IgD-negative memory B cell (primary cell): ENCODE data around the gene KIAA1755. TPM values are rescaled to one million over a fixed set of nuclear protein-coding genes. Genes with fewer than 3 reads are reported as not detected.

Experiments used
- H3K27ac Mint-ChIP-seq, 3 donors: one replicate each; pipeline ENCODE4 v1.8.0; 2020 to 2022; ENCODE audit warnings: mild to moderate bottlenecking in 3 of 3, mixed read lengths in 3 of 3, moderate library complexity in 1 of 3
- H3K27me3 Mint-ChIP-seq: one replicate; pipeline ENCODE4 v1.8.0; 2021; ENCODE audit warnings: mixed read lengths
- H3K36me3 Mint-ChIP-seq: one replicate; pipeline ENCODE4 v1.8.0; 2020; ENCODE audit warnings: mild to moderate bottlenecking, mixed read lengths
- H3K4me1 Mint-ChIP-seq, 3 donors: one replicate each; pipeline ENCODE4 v1.8.0; 2020 to 2022; ENCODE audit warnings: mixed read lengths in 3 of 3, mild to moderate bottlenecking in 1 of 3
- H3K4me3 Mint-ChIP-seq, 4 donors: one replicate each; pipeline ENCODE4 v1.8.0; 2020 to 2022; ENCODE audit warnings: mild to moderate bottlenecking in 4 of 4, mixed read lengths in 4 of 4, moderate library complexity in 3 of 4
- H3K9me3 Mint-ChIP-seq, 3 donors: one replicate each; pipeline ENCODE4 v1.8.0; 2020 to 2021; ENCODE audit warnings: mixed read lengths in 3 of 3, mild to moderate bottlenecking in 1 of 3
- polyA plus RNA-seq: library from polyadenylated mRNA; unstranded; fragments of 300-500 nt; fragmentation: Illumina TruSeq; gene quantifications from one replicate; pipeline ENCODE4 v1.2.3, GENCODE V29; 2021

The KIAA1755 gene
- polyA plus RNA-seq, 1 donor from 2014 or later: not detected

DNA sequence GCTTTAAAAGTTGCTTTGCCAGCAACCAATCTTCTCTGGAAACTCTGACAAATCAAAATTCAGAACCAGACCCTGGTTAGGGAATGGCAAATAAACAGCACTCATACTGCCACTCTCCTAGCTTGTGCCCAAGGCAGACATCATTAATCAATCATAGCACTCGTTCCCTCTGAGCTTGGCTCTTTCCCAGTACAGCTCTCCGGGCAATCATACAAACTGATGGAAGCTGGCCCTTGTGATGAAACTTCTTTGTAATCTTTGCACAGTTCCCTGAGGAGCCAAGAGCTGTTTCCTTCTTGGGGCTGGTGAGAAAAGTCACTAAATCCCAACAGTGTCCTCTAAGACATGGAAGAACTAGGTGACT, 34.7 kb downstream of the KIAA1755 start:
- Mint-ChIP-seq H3K4me1 (peaks cover 2 to 5% (median 4%) of the 10 kb centered on the region in 3 donors), H3K9me3 (no peaks in the 10 kb centered on the region), H3K27ac (no peak overlapping the region), H3K36me3 (no peaks in the 10 kb centered on the region), H3K27me3 (peaks cover 8% of the 10 kb centered on the region), H3K4me3 (no peak overlapping the region)

DNA sequence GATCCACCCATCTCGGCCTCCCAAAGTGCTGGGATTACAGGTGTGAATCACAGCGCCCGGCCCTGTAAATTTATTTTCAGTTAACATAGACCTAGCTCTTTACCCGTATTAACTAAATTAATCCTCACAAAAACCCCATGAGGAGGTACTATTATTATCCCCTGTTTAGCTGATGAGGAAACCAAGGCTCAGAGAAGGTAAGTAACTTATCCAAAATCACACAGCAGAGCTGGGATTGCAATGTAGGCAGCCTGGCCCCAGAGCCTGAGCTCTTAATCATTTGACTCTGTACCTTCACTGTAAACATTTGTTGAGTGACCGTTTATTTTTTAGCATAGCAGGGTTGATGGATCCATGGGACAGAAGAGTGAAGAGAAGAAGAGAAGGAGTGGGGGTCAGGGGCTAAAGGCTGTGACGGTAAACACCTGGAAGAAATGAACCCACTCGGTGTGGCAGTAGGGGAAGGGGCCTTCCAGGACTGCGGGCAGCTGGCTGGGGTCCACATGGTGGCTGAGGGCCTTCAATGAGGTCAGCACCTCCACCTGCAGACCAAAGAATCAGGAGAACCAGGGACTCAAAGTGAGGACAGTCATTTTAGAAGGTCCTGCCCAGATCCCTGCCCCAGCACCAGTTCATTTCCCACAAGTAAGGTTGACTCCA, 35.2 kb downstream of the KIAA1755 start:
- Mint-ChIP-seq H3K9me3 (no peaks in the 10 kb centered on the region), H3K27me3 (peaks cover 8% of the 10 kb centered on the region), H3K4me3 (no peak overlapping the region), H3K27ac (no peak overlapping the region), H3K36me3 (no peaks in the 10 kb centered on the region), H3K4me1 (peaks cover 4 to 5% (median 4%) of the 10 kb centered on the region in 3 donors)

DNA sequence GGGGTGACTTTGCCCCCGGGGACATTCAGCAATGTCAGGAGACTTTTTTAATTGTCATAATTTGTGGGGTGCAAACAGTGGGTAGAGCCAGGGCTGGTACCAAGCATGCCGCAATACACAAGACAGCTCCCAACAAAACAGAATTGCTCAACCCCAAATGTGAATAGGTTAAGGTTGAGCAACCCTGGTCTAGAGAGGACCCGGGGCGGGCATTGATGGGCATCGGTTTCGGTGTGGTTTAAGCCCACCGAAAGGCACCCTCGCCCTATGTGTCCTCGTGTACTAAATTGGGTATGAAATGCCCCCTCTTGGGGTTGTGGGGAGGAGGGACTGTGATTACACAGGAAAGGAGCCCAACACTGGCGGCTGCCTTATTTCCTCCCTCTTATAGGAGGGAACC, 36.0 kb downstream of the KIAA1755 start:
- peaks cover 4 to 5% (median 4%) of the 10 kb centered on the region in 3 donors for H3K4me1 Mint-ChIP-seq
- H3K27ac Mint-ChIP-seq: no peak overlapping the region
- no peaks in the 10 kb centered on the region for H3K36me3 Mint-ChIP-seq
- peaks cover 6% of the 10 kb centered on the region for H3K27me3 Mint-ChIP-seq
- no peaks in the 10 kb centered on the region for H3K9me3 Mint-ChIP-seq
- no peak overlapping the region for H3K4me3 Mint-ChIP-seq

DNA sequence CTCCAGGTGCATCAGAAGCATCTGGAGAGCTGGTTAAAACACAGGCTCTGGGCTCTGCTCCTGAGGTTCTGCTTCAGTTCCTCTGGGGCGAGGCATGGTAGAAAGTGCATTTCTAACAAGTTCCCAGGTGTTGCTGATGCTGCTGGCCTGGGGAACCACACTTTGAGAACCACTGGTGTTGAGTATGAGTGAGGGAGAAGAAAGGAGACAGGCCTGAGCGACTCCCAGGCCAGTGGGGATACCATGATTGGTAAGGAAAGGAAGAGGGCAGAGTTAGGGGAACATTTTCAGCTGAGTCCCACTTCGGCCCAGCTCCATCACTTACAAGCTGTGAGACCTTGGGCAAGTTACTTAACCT, 36.8 kb downstream of the KIAA1755 start:
- Mint-ChIP-seq H3K36me3 (no peaks in the 10 kb centered on the region), H3K9me3 (no peaks in the 10 kb centered on the region), H3K4me1 (peaks cover 4 to 5% (median 4%) of the 10 kb centered on the region in 3 donors), H3K27ac (no peak overlapping the region), H3K4me3 (no peak overlapping the region), H3K27me3 (peaks cover 4% of the 10 kb centered on the region)

DNA sequence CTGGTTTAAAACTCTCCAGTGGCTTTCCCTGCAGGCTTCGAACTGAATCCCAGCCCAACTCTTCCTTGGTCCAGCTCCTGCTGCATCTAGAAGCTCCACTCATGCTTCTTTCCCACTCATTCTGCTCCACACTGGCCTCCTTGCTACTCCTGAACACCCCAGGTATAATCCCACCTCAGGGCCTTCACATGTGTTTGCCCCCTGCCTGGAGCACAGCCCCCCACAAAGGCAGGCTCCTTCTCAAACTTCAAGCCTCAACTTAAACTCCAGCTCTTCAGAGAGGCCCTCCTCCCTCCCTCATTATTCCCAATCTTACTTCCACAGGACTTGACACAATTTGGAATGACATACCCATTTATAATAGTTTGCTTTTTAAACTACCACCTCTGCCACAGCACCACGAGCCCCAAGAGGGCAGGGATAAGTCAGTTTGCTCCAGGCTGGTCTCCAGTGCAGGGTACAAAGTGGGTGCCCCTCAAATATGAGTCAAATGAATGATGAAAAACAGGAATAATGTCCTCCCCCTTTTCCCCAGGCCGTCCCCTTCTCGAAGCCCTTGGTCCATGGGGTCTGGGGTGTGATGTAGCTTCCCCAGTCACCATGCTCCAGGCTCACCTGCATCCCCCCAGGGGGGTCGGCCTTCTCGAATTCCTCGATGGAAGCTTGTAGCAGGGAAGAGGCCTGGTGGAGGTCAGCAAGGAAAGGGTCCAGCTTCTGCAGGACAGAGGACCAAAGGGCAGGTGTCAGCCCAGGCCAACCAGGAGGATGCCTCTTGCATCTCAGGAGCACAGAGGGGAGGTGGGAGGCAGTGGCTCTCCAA, 37.4 kb downstream of the KIAA1755 start:
- no peaks in the 10 kb centered on the region for H3K36me3 Mint-ChIP-seq
- H3K4me3 Mint-ChIP-seq: no peak overlapping the region
- H3K9me3 Mint-ChIP-seq: no peaks in the 10 kb centered on the region
- H3K4me1 Mint-ChIP-seq: peaks cover 4 to 5% (median 4%) of the 10 kb centered on the region in 3 donors
- no peak overlapping the region for H3K27ac Mint-ChIP-seq
- peaks cover 4% of the 10 kb centered on the region for H3K27me3 Mint-ChIP-seq

DNA sequence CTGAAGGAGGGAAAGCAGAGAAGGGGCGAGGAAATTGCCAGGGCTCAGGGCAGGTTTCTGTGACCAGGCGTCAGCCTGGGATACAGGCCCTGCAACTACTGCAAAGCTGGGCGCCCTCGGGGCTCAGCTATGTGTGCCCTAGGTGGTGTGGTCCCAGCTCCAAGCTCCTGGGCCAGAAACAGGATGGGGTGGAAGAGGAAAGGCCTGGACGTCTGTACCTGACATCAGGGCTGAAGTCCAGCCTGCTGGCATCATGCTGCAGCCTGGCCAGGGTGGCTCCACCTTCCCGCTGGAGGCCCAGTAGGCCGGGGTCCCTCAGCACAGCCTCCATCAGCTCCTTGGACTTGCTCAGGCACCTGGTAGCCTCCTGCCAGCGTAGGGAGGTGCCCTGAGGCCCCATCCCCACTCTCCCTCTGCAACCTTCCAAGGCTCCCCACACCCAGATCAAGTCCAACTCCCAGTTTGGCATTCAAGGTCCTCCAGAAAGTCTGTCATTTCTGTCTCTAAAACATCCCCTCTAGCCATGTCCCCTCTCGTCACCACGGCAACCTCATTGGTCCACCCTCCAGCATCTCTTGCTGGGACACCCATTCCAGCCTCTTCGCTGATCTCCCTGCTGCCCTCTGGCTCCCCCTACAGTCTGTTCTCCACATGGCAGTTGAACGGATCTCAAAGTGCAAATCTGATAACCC, 38.2 kb downstream of the KIAA1755 start:
- H3K4me3 Mint-ChIP-seq: no peak overlapping the region
- peaks cover 4% of the 10 kb centered on the region for H3K27me3 Mint-ChIP-seq
- H3K4me1 Mint-ChIP-seq: peaks cover 4 to 5% (median 4%) of the 10 kb centered on the region in 3 donors
- H3K27ac Mint-ChIP-seq: peak overlapping the region in 1 of 3 donors; percentile 39
- H3K9me3 Mint-ChIP-seq: no peaks in the 10 kb centered on the region
- H3K36me3 Mint-ChIP-seq: no peaks in the 10 kb centered on the region

DNA sequence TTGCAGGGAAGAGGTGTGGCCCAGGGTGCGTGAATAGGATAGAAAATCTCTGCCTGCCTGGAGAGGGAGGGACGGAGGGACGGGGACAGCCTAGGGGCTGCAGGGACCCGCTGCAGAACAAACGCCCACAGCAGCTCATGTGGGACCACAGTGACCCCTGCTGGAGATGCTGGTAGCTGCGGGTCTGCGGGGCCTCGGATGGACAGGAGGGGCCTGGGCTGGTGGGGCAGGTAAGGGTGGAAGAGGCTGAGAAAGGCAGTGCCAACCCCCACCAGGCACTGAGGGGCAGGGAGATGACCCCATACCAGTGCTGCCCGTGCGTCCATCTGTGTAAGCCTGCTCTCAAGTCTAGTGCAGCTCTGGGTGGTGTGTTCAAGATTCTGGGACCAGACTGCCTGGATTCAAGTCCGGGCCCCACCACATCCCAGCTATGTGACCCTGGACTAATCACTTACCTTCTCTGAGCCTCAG, 39.4 kb downstream of the KIAA1755 start:
- peaks cover 4 to 5% (median 4%) of the 10 kb centered on the region in 3 donors for H3K4me1 Mint-ChIP-seq
- no peak overlapping the region for H3K27ac Mint-ChIP-seq
- no peaks in the 10 kb centered on the region for H3K36me3 Mint-ChIP-seq
- peak overlapping the region in 1 of 4 donors; percentile 70 for H3K4me3 Mint-ChIP-seq
- no peaks in the 10 kb centered on the region for H3K9me3 Mint-ChIP-seq
- H3K27me3 Mint-ChIP-seq: peaks cover 2% of the 10 kb centered on the region

DNA sequence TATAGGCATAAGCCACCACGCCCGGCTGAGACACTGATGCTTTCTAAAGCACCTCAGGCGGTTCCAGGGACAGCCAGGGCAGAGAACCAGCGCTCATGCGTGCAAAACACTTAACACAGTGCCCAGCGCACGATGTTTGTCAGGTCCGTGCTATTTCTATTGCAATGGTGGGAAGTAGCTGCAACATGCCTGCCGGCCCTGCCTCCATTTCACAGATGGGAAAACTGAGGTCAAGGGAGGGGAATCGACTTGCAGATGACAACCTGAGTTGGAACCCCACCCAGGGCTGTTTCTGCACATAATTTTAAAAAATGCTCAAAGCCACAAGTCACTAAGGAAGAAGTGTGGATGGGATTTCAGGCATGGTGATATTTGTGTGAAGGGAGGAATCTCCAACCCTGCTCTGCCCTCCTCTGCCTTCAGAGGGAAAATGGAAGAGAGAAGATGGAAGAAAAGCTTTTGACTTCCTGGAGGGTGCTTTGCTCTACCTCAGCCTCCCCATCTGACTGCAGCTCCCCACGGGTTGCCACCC, 39.9 kb downstream of the KIAA1755 start:
- Mint-ChIP-seq H3K4me1 (peaks cover 4 to 5% (median 4%) of the 10 kb centered on the region in 3 donors), H3K36me3 (no peaks in the 10 kb centered on the region), H3K9me3 (no peaks in the 10 kb centered on the region), H3K4me3 (peak overlapping the region in 1 of 4 donors; percentile 70), H3K27ac (no peak overlapping the region), H3K27me3 (peaks cover 2% of the 10 kb centered on the region)

DNA sequence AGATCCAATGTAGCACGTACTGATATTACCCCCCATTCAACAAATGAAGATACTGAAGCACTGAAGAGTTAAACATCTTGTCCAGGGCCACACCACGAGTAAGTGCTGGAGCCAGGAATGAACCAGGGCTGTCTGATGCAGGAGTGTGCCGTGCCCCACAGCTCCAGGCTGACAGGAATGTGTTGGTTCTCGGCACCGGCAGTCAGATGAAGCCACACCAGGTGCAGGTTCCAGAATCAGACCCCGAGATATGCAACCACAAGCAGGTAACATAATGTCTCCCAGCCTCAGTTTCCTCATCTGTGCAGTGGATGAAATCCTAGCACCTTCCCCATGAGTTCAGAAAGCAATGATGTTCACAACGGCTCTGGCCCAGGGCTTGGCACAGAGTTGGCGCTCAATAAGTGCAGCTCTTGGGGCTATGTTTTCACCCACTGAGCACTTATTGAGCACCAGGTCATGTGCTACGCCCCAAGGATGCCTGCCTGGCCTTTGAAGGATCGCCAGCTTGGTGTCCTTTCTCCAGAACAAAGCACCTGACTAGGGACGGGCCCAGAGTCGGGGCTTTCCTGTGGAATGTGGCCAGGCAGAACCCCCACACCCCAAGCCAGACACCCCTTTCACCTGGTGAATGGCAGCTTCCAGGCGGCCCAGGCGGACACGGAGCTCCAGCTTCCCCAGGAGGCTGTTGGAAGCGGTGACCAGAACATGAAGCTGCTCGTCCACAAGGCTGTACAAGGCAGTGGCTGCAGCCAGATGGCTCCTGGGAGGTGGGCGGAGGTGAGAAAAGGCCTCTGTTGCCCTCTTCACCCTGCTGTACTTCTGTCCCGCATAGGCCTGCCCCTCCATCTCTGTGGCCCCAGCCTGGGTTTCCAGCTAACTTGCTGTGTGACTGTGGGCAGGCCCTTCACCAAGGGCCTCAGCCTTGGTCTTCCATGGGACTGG, 41.3 kb downstream of the KIAA1755 start:
- no peaks in the 10 kb centered on the region for H3K9me3 Mint-ChIP-seq
- peaks cover 4 to 5% (median 4%) of the 10 kb centered on the region in 3 donors for H3K4me1 Mint-ChIP-seq
- no peak overlapping the region for H3K4me3 Mint-ChIP-seq
- peaks cover 2% of the 10 kb centered on the region for H3K27me3 Mint-ChIP-seq
- no peaks in the 10 kb centered on the region for H3K36me3 Mint-ChIP-seq
- H3K27ac Mint-ChIP-seq: peak overlapping the region in 1 of 3 donors; percentile 82

DNA sequence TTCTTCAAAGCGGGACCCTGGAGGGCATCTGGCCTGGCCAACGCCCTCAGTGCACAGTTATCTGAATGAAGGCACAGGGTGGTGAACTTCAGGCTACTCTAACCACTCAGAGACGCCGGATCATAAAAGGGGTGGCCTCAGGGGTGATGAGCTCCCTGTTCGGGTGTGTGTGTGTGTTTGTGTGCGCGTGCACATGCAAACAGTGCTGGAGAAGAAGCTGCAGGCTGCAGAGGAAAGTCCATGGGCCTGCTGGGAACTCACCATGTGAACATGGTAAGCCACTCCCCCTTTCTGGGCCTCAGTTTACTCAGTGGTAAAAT, 42.0 kb downstream of the KIAA1755 start:
- Mint-ChIP-seq H3K4me1 (peaks cover 4 to 5% (median 4%) of the 10 kb centered on the region in 3 donors), H3K27ac (peak overlapping the region in 1 of 3 donors; percentile 3), H3K4me3 (no peak overlapping the region), H3K36me3 (no peaks in the 10 kb centered on the region), H3K27me3 (peaks cover 2% of the 10 kb centered on the region), H3K9me3 (no peaks in the 10 kb centered on the region)

DNA sequence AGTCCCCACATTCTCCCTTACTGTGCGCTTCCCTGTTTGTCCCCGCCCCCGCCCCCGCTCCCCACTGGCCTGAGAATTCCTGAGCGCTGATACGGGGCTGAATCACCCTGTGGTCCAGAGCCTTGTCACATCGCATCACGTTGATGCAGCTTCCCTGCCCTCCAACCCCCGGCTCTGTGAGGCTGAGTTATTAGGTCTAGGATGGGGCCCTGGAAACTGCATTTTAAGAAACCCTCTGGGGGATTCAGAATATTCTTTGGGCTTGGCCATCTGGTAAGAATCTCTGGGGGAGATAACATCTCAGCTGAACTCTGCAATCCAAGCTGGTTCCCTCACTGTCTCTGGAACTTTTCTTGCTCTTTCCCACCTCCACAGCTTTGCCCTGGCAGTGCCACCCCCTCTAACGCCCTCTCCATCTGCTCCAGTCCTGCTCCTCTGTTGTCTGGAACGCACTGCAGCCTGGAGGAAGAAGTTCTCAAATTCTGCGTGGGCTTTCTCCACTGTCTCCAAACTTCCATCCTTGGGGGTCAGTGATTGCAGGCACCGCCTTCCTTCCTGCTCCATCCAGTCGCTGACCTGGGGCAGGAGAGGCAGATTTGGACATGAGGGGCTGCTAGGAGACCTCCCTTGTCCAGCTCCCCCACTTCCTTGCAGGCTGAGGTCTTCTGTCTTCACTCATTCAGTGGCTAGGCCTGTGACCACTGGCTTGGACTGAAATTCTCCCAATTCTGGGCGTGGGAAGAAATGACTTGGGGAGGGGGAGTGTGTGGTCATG, 42.6 kb downstream of the KIAA1755 start:
- H3K27me3 Mint-ChIP-seq: peaks cover 2% of the 10 kb centered on the region
- peak overlapping the region in 1 of 3 donors; percentile 3 for H3K27ac Mint-ChIP-seq
- H3K36me3 Mint-ChIP-seq: no peaks in the 10 kb centered on the region
- H3K4me1 Mint-ChIP-seq: peaks cover 4 to 5% (median 4%) of the 10 kb centered on the region in 3 donors
- no peak overlapping the region for H3K4me3 Mint-ChIP-seq
- H3K9me3 Mint-ChIP-seq: no peaks in the 10 kb centered on the region

DNA sequence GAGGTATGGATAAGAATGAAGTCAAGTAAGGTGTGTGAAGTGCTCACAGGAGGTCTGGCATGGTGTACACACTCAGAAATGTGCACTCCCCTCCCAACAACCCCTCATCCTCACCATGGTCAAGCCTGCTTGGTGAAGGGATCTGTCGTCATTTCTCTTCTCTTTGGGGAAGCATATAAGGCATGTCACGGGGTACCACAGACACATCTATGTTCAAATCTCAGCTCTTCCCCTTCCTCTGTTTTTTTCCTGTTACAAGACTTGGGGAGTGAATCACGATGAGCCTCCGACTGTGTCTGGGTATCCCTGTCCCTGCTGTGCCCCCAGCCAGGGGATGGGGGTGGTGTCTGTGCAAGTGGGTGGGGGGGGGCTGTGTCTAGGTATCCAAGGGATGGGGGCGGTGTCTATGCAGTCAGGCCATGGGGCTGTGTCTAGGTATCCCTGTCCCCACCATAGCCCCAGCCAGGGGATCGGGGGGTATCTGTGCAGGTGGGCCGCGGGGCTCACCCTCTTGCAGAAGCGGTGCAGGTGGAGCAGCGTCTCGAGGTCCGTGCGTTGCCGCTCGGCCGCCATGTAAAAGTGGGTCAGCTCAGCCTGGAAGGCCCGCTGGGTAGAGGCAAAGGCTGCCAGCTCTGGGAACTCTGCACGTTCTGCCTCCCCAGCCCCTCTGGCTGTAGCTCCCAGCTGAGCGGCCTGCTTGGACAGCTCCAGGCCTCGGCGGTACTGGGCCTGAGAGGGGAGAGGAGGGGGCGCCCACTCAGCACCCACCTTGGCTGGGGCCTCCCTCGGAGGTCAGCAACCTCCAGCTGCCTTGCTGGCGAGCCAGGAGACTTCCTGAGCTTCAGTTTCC, 43.6 kb downstream of the KIAA1755 start:
- no peak overlapping the region for H3K4me3 Mint-ChIP-seq
- peaks cover 0 to 4% (median 0%) of the 10 kb centered on the region in 3 donors for H3K4me1 Mint-ChIP-seq
- no peaks in the 10 kb centered on the region for H3K36me3 Mint-ChIP-seq
- no peaks in the 10 kb centered on the region for H3K9me3 Mint-ChIP-seq
- H3K27me3 Mint-ChIP-seq: peaks cover 2% of the 10 kb centered on the region
- no peak overlapping the region for H3K27ac Mint-ChIP-seq

DNA sequence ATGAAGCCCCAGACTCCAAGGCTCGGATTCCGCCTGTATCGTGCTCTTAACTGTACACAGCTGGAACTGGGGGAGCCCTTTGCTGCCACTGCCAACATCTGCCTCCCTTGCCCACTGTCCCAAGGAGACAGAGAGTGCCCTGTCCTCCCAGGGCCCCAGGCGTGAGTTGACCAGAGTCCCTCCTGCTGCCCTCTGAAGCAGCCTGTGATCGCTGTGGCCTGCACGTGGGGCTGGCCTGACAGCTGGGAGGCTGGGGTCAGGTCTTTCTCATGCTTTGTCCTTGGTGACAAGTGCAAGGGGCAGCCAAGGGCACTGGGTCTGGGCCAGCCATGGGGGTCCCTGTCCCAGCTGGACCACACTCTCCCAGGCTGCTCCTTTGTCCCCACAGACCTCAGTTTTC, 44.3 kb downstream of the KIAA1755 start:
- no peaks in the 10 kb centered on the region for H3K36me3 Mint-ChIP-seq
- no peak overlapping the region for H3K27ac Mint-ChIP-seq
- H3K27me3 Mint-ChIP-seq: peaks cover 2% of the 10 kb centered on the region
- H3K9me3 Mint-ChIP-seq: no peaks in the 10 kb centered on the region
- H3K4me3 Mint-ChIP-seq: no peak overlapping the region
- H3K4me1 Mint-ChIP-seq: peaks cover 0 to 4% (median 0%) of the 10 kb centered on the region in 3 donors
